ENCODE measurements around the gene CPA3.

Gene CPA3

GRCh38 chr3:148845756-148846395, 19.2 kb upstream of the CPA3 start:
- Histone ChIP-seq H3K4me3 (no peak overlapping the region), H3K27me3 (ENCODE audit: low read depth) (no peaks in the 10 kb centered on the region), H3K36me3 (replicated peaks) (no peaks in the 10 kb centered on the region), H3K4me1 (no peaks in the 10 kb centered on the region), H3K9me3 (no peaks in the 10 kb centered on the region)
- in situ Hi-C loops (cut with MboI; ENCODE audit: low sequenced_read_pairs), result no loop called here
- no peak for DNase-seq (ENCODE audit: low spot score in 2 of 2)

GRCh38 chr3:148847351-148847750, 17.7 kb upstream of the CPA3 start:
- no peak for DNase-seq (ENCODE audit: low spot score in 2 of 2)
- H3K4me1 ChIP-seq, result no peaks in the 10 kb centered on the region
- no peaks in the 10 kb centered on the region for H3K9me3 ChIP-seq
- in situ Hi-C loops (cut with MboI; ENCODE audit: low sequenced_read_pairs), result no loop called here
- no peaks in the 10 kb centered on the region for H3K27me3 ChIP-seq (ENCODE audit: low read depth)
- no peak overlapping the region for H3K4me3 ChIP-seq
- H3K36me3 ChIP-seq (replicated peaks), result no peaks in the 10 kb centered on the region

- no peaks in the 10 kb centered on the region for H3K27me3 ChIP-seq (ENCODE audit: low read depth)
- H3K4me1 ChIP-seq, result no peaks in the 10 kb centered on the region
- DNase-seq (ENCODE audit: low spot score in 2 of 2), result no peak
- H3K4me3 ChIP-seq, result no peak overlapping the region
- in situ Hi-C loops (cut with MboI; ENCODE audit: low sequenced_read_pairs), result no loop called here
- H3K9me3 ChIP-seq, result no peaks in the 10 kb centered on the region
- no peaks in the 10 kb centered on the region for H3K36me3 ChIP-seq (replicated peaks)
These were observed 16.7 kb upstream of the CPA3 start for GRCh38 chr3:148848410-148848809.

- in situ Hi-C loops (cut with MboI; ENCODE audit: low sequenced_read_pairs), result no loop called here
These were observed 12.7 kb upstream of the CPA3 start for GRCh38 chr3:148852271-148852992.

GRCh38 chr3:148853076-148853475, 12.0 kb upstream of the CPA3 start:
- Histone ChIP-seq H3K27me3 (ENCODE audit: low read depth) (no peaks in the 10 kb centered on the region), H3K4me1 (no peaks in the 10 kb centered on the region), H3K4me3 (no peak overlapping the region), H3K9me3 (no peaks in the 10 kb centered on the region), H3K36me3 (replicated peaks) (no peaks in the 10 kb centered on the region)
- no peak for DNase-seq (ENCODE audit: low spot score in 2 of 2)
- in situ Hi-C loops (cut with MboI; ENCODE audit: low sequenced_read_pairs), result no loop called here

More at GRCh38 chr3:148852271-148852992, 12.7 kb upstream of the CPA3 start:
- Histone ChIP-seq H3K9me3 (no peaks in the 10 kb centered on the region), H3K4me3 (no peak overlapping the region), H3K27me3 (ENCODE audit: low read depth) (no peaks in the 10 kb centered on the region), H3K4me1 (no peaks in the 10 kb centered on the region), H3K36me3 (replicated peaks) (no peaks in the 10 kb centered on the region)
- DNase-seq (ENCODE audit: low spot score in 2 of 2), result no peak

GRCh38 chr3:148854061-148854460, 11.0 kb upstream of the CPA3 start:
- DNase-seq (ENCODE audit: low spot score in 2 of 2), result no peak
- no peak overlapping the region for H3K4me3 ChIP-seq
- in situ Hi-C loops (cut with MboI; ENCODE audit: low sequenced_read_pairs), result no loop called here
- no peaks in the 10 kb centered on the region for H3K27me3 ChIP-seq (ENCODE audit: low read depth)
- no peaks in the 10 kb centered on the region for H3K36me3 ChIP-seq (replicated peaks)
- no peaks in the 10 kb centered on the region for H3K9me3 ChIP-seq
- no peaks in the 10 kb centered on the region for H3K4me1 ChIP-seq

GRCh38 chr3:148856384-148856783, 8.7 kb upstream of the CPA3 start:
- H3K27me3 ChIP-seq (ENCODE audit: low read depth), result no peaks in the 10 kb centered on the region
- in situ Hi-C loops (cut with MboI; ENCODE audit: low sequenced_read_pairs), result no loop called here
- H3K4me1 ChIP-seq, result no peaks in the 10 kb centered on the region
- no peaks in the 10 kb centered on the region for H3K36me3 ChIP-seq (replicated peaks)
- H3K9me3 ChIP-seq, result no peaks in the 10 kb centered on the region
- no peak for DNase-seq (ENCODE audit: low spot score in 2 of 2)
- no peak overlapping the region for H3K4me3 ChIP-seq

- Histone ChIP-seq H3K4me3 (no peak overlapping the region), H3K9me3 (no peaks in the 10 kb centered on the region), H3K27me3 (ENCODE audit: low read depth) (no peaks in the 10 kb centered on the region; the same call in 1 of the 2 replicates), H3K36me3 (replicated peaks) (no peaks in the 10 kb centered on the region), H3K4me1 (no peaks in the 10 kb centered on the region)
- in situ Hi-C loops (cut with MboI; ENCODE audit: low sequenced_read_pairs), result no loop called here
- no peak for DNase-seq (ENCODE audit: low spot score in 2 of 2)
These were observed 7.8 kb upstream of the CPA3 start for GRCh38 chr3:148857316-148857715.

GRCh38 chr3:148861277-148861869, 3.7 kb upstream of the CPA3 start:
- Histone ChIP-seq H3K4me1 (no peaks in the 10 kb centered on the region), H3K4me3 (no peak overlapping the region), H3K36me3 (replicated peaks) (no peaks in the 10 kb centered on the region), H3K9me3 (no peaks in the 10 kb centered on the region), H3K27me3 (ENCODE audit: low read depth) (peaks cover 3% of the 10 kb centered on the region; the same call in 1 of the 2 replicates)
- in situ Hi-C loops (cut with MboI; ENCODE audit: low sequenced_read_pairs), result no loop called here
- DNase-seq (ENCODE audit: low spot score in 2 of 2), result peak in 1 of 2 experiments; percentile 36

- H3K4me1 ChIP-seq, result no peaks in the 10 kb centered on the region
- H3K36me3 ChIP-seq (replicated peaks), result no peaks in the 10 kb centered on the region
- H3K4me3 ChIP-seq, result no peak overlapping the region
- peaks cover 3% of the 10 kb centered on the region; the same call in 1 of the 2 replicates for H3K27me3 ChIP-seq (ENCODE audit: low read depth)
- in situ Hi-C loops (cut with MboI; ENCODE audit: low sequenced_read_pairs), result no loop called here
- no peak for DNase-seq (ENCODE audit: low spot score in 2 of 2)
- H3K9me3 ChIP-seq, result no peaks in the 10 kb centered on the region
These were observed 1.8 kb upstream of the CPA3 start for GRCh38 chr3:148863297-148863696.

- Histone ChIP-seq H3K9me3 (no peaks in the 10 kb centered on the region), H3K4me3 (no peak overlapping the region), H3K4me1 (no peaks in the 10 kb centered on the region), H3K36me3 (replicated peaks) (no peaks in the 10 kb centered on the region), H3K27me3 (ENCODE audit: low read depth) (peaks cover 3% of the 10 kb centered on the region; the same call in 1 of the 2 replicates)
- DNase-seq (ENCODE audit: low spot score in 2 of 2), result no peak
- in situ Hi-C loops (cut with MboI; ENCODE audit: low sequenced_read_pairs), result no loop called here
These were observed 1.3 kb upstream of the CPA3 start for GRCh38 chr3:148863814-148864213.

GRCh38 chr3:148866261-148866660, 1.2 kb downstream of the CPA3 start:
- Histone ChIP-seq H3K27me3 (ENCODE audit: low read depth) (peaks cover 5% of the 10 kb centered on the region; the same call in 1 of the 2 replicates), H3K9me3 (no peaks in the 10 kb centered on the region), H3K4me3 (no peak overlapping the region), H3K4me1 (no peaks in the 10 kb centered on the region), H3K36me3 (replicated peaks) (no peaks in the 10 kb centered on the region)
- in situ Hi-C loops (cut with MboI; ENCODE audit: low sequenced_read_pairs), result no loop called here
- DNase-seq (ENCODE audit: low spot score in 2 of 2), result no peak

GRCh38 chr3:148873270-148873927, 8.3 kb downstream of the CPA3 start:
- Histone ChIP-seq H3K36me3 (replicated peaks) (no peaks in the 10 kb centered on the region), H3K9me3 (no peaks in the 10 kb centered on the region), H3K4me1 (no peaks in the 10 kb centered on the region), H3K27me3 (ENCODE audit: low read depth) (peaks cover 7% of the 10 kb centered on the region), H3K4me3 (no peak overlapping the region)
- in situ Hi-C loops (cut with MboI; ENCODE audit: low sequenced_read_pairs), result no loop called here
- DNase-seq (ENCODE audit: low spot score in 2 of 2), result no peak

- H3K36me3 ChIP-seq (replicated peaks), result no peaks in the 10 kb centered on the region
- no peaks in the 10 kb centered on the region for H3K9me3 ChIP-seq
- no peak overlapping the region for H3K4me3 ChIP-seq
- no peak for DNase-seq (ENCODE audit: low spot score in 2 of 2)
- no peaks in the 10 kb centered on the region for H3K4me1 ChIP-seq
- peaks cover 6% of the 10 kb centered on the region for H3K27me3 ChIP-seq (ENCODE audit: low read depth)
- in situ Hi-C loops (cut with MboI; ENCODE audit: low sequenced_read_pairs), result no loop called here
These were observed 8.9 kb downstream of the CPA3 start for GRCh38 chr3:148873977-148874376.

All from HAP-1 (cell line).